Measurements from ENCODE around the gene CLASP1. TPM values are rescaled to one million over a fixed set of nuclear protein-coding genes. Genes with fewer than 3 reads are reported as not detected.

The CLASP1 gene
- total and polyA plus RNA-seq, 2 experiments from 2014 or later: 20.1 to 45.9 TPM

DNA sequence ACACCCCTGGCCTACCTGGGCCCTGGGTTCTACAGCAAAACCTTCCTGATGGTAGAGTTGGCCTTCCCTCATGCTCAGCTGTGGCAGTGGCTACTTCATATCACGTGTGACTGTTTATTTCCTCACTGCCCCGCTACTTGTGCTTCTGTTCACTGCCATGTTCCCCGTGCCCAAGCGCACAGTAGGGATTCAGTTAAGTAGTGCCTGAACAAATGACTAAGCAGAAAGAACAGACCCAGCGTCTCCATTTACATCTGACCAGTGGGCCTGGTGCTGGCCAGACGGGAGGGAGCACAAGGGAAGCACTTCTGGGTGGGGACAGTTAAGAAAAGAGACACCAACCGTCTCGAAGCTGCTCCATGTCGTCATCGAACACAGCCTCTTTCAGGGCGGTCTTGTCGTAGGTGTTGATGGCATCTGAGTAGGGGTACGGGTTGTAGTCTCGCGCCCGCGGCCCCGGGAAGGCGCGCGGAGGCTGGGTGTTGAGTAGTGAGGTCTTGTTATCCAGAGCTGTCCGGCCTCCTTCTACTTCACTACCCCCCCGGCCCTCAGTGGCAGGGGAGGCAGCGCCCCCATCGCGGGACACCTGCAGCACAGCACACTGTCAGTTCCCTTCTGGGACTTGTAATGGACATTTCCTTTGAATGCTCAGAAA, 281.9 kb downstream of the CLASP1 start:
- no peaks in the 10 kb centered on the region for H3K9me3 ChIP-seq (ENCODE audit: low read depth)
- no peak for DNase-seq (ENCODE audit: low spot score)
- no peak overlapping the region for H3K27ac ChIP-seq
- TF ChIP-seq EZH2 (IDR thresholded peaks at IDR 0.05; ENCODE audit: borderline replicate concordance): no peak
- TF ChIP-seq EZH2phosphoT487 (IDR thresholded peaks at IDR 0.05; ENCODE audit: low read depth, severe bottlenecking, unreplicated experiment): no peak
- TF ChIP-seq, protein P1, sequence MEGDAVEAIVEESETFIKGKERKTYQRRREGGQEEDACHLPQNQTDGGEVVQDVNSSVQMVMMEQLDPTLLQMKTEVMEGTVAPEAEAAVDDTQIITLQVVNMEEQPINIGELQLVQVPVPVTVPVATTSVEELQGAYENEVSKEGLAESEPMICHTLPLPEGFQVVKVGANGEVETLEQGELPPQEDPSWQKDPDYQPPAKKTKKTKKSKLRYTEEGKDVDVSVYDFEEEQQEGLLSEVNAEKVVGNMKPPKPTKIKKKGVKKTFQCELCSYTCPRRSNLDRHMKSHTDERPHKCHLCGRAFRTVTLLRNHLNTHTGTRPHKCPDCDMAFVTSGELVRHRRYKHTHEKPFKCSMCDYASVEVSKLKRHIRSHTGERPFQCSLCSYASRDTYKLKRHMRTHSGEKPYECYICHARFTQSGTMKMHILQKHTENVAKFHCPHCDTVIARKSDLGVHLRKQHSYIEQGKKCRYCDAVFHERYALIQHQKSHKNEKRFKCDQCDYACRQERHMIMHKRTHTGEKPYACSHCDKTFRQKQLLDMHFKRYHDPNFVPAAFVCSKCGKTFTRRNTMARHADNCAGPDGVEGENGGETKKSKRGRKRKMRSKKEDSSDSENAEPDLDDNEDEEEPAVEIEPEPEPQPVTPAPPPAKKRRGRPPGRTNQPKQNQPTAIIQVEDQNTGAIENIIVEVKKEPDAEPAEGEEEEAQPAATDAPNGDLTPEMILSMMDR (IDR thresholded peaks at IDR 0.05; ENCODE audit: poor library complexity): no peak
- no peaks in the 10 kb centered on the region for H3K9me2 ChIP-seq (replicated peaks; ENCODE audit: insufficient read depth)
- no peak overlapping the region for H3K4me2 ChIP-seq
- H2AFZ ChIP-seq: no peak overlapping the region
- H3K4me3 ChIP-seq: no peak overlapping the region
- H3K4me1 ChIP-seq (ENCODE audit: insufficient read depth): no peaks in the 10 kb centered on the region
- no peaks in the 10 kb centered on the region for H3K27me3 ChIP-seq
- H4K20me1 ChIP-seq (ENCODE audit: insufficient read depth, poor library complexity, severe bottlenecking): no peaks in the 10 kb centered on the region
- H3K79me2 ChIP-seq: no peaks in the 10 kb centered on the region
- no peaks in the 10 kb centered on the region for H3K36me3 ChIP-seq (replicated peaks; ENCODE audit: insufficient read depth, low read depth)
- WGBS (ENCODE audit: low lambda C conversion rate, missing lambda C conversion rate): 94% methylated on average over 26 of the region's 26 CpGs

DNA sequence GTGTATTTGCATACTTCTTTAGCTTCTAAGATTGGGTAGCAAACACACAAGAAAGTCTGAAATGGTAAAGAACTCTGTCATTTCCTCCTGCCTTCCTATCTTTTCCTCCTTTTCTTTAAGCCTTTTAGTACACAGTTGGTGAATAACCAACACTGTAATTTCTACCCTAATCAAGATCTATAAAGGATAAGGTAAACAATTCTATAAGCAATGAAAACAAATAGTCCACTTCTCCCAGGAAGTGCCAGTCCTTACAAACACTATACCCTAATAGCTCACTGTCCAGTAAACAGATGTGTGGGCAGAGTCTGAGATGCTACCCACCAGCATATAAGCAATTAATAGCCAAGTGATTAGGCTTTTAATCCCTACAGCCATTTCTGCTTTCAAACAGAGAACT, 283.2 kb downstream of the CLASP1 start:
- Histone ChIP-seq H3K4me1 (ENCODE audit: insufficient read depth) (no peaks in the 10 kb centered on the region), H3K9me3 (ENCODE audit: low read depth) (no peaks in the 10 kb centered on the region), H2AFZ (no peak overlapping the region), H3K4me3 (no peak overlapping the region), H3K27me3 (no peaks in the 10 kb centered on the region), H3K36me3 (replicated peaks; ENCODE audit: insufficient read depth, low read depth) (no peaks in the 10 kb centered on the region), H3K79me2 (no peaks in the 10 kb centered on the region), H3K27ac (no peak overlapping the region), H4K20me1 (ENCODE audit: insufficient read depth, poor library complexity, severe bottlenecking) (no peaks in the 10 kb centered on the region), H3K4me2 (no peak overlapping the region), H3K9me2 (replicated peaks; ENCODE audit: insufficient read depth) (no peaks in the 10 kb centered on the region)
- TF ChIP-seq EZH2phosphoT487 (IDR thresholded peaks at IDR 0.05; ENCODE audit: low read depth, severe bottlenecking, unreplicated experiment) (no peak), EZH2 (IDR thresholded peaks at IDR 0.05; ENCODE audit: borderline replicate concordance) (no peak)
- TF ChIP-seq, protein P1 (IDR thresholded peaks at IDR 0.05; ENCODE audit: poor library complexity): no peak
- no peak for DNase-seq (ENCODE audit: low spot score)

DNA sequence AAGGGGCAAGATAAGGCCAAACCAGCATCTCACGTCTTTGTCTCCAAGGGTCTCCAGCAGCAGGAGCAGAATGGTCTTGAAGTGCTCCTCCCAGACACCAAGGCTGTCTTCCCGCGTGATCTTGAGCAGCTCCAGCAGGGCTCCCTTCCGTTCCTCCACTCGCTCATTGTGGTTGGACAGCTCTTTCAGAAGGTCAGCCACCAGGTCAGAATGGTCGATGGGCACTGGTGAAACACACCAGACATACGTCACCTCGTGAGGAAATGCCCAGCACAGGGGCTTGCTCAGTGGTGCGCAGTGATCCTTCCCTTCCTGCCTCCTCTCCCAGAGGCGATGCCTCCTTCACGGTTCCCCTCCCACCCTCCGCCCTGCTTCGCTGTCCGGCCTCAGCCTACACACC, 284.2 kb downstream of the CLASP1 start:
- TF ChIP-seq EZH2 (IDR thresholded peaks at IDR 0.05; ENCODE audit: borderline replicate concordance) (no peak), EZH2phosphoT487 (IDR thresholded peaks at IDR 0.05; ENCODE audit: low read depth, severe bottlenecking, unreplicated experiment) (no peak)
- TF ChIP-seq, protein P1 (IDR thresholded peaks at IDR 0.05; ENCODE audit: poor library complexity): no peak
- no peak overlapping the region for H3K27ac ChIP-seq
- H3K27me3 ChIP-seq: no peaks in the 10 kb centered on the region
- WGBS (ENCODE audit: low lambda C conversion rate, missing lambda C conversion rate): 89% methylated on average over 14 of the region's 14 CpGs
- no peaks in the 10 kb centered on the region for H3K79me2 ChIP-seq
- no peaks in the 10 kb centered on the region for H3K36me3 ChIP-seq (replicated peaks; ENCODE audit: insufficient read depth, low read depth)
- H3K4me2 ChIP-seq: no peak overlapping the region
- H3K9me2 ChIP-seq (replicated peaks; ENCODE audit: insufficient read depth): no peaks in the 10 kb centered on the region
- no peaks in the 10 kb centered on the region for H3K9me3 ChIP-seq (ENCODE audit: low read depth)
- no peaks in the 10 kb centered on the region for H3K4me1 ChIP-seq (ENCODE audit: insufficient read depth)
- DNase-seq (ENCODE audit: low spot score): no peak
- no peak overlapping the region for H2AFZ ChIP-seq
- H3K4me3 ChIP-seq: no peak overlapping the region
- no peaks in the 10 kb centered on the region for H4K20me1 ChIP-seq (ENCODE audit: insufficient read depth, poor library complexity, severe bottlenecking)

Data from hepatocyte (in vitro differentiated cells).